Dermis microvascular lymphatic vessel endothelial cell (primary cell): Measurements from ENCODE around the gene MAP2K6. TPM values are rescaled to one million over a fixed set of nuclear protein-coding genes. Genes with fewer than 3 reads are reported as not detected.

Source experiments
- DNase-seq, 2 donors: peaks; one replicate each; pipeline versions ENCODE4 v3.0.0 to v3.0.0-alpha.2; 2010; ENCODE audit warnings: low read depth in 2 of 2
- total RNA-seq: library from RNA; depleted of rRNA; stranded (reverse); fragments of >200 nt; gene quantifications from 2 replicates; pipeline ENCODE4 v1.2.1, GENCODE V29; 2014

Gene MAP2K6
- total RNA-seq, 1 donor from 2014 or later, result 7.3 TPM

- DNase-seq, result no peak
These were observed 11.5 kb downstream of the MAP2K6 start for GRCh38 chr17:69425978-69426377.

- no peak for DNase-seq
These were observed 13.1 kb downstream of the MAP2K6 start for GRCh38 chr17:69427486-69428197.

GRCh38 chr17:69428252-69428980 is 13.9 kb downstream of the MAP2K6 start:
- no peak for DNase-seq

- peak; percentile 31 to 87 for DNase-seq
These were observed 16.0 kb downstream of the MAP2K6 start for GRCh38 chr17:69430488-69430887.

GRCh38 chr17:69431835-69432234 is 17.3 kb downstream of the MAP2K6 start:
- no peak for DNase-seq

- no peak for DNase-seq
These were observed 18.6 kb downstream of the MAP2K6 start for GRCh38 chr17:69433093-69433492.

GRCh38 chr17:69434164-69434579 is 19.7 kb downstream of the MAP2K6 start:
- peak; percentile 47 to 90 for DNase-seq

GRCh38 chr17:69435971-69436696 is 21.6 kb downstream of the MAP2K6 start:
- no peak for DNase-seq

- DNase-seq, result no peak
These were observed 23.0 kb downstream of the MAP2K6 start for GRCh38 chr17:69437475-69437874.

- no peak for DNase-seq
These were observed 24.3 kb downstream of the MAP2K6 start for GRCh38 chr17:69438776-69439175.

- DNase-seq, result no peak
These were observed 26.7 kb downstream of the MAP2K6 start for GRCh38 chr17:69441179-69441578.

- no peak for DNase-seq
These were observed 28.6 kb downstream of the MAP2K6 start for GRCh38 chr17:69443138-69443537.

GRCh38 chr17:69444023-69444422 is 29.5 kb downstream of the MAP2K6 start:
- DNase-seq, result no peak

- peak in 1 of 2 donors; percentile 69 for DNase-seq
These were observed 30.6 kb downstream of the MAP2K6 start for GRCh38 chr17:69445132-69445531.

GRCh38 chr17:69447726-69448125 is 33.2 kb downstream of the MAP2K6 start:
- no peak for DNase-seq

GRCh38 chr17:69448431-69449102 is 34.1 kb downstream of the MAP2K6 start:
- DNase-seq, result peak in 1 of 2 donors; percentile 32

- DNase-seq, result no peak
These were observed 35.6 kb downstream of the MAP2K6 start for GRCh38 chr17:69450131-69450530.

GRCh38 chr17:69450918-69451317 is 36.4 kb downstream of the MAP2K6 start:
- peak; percentile 28 to 92 for DNase-seq

- no peak for DNase-seq
These were observed 37.2 kb downstream of the MAP2K6 start for GRCh38 chr17:69451416-69452394.

- DNase-seq, result no peak
These were observed 38.3 kb downstream of the MAP2K6 start for GRCh38 chr17:69452664-69453260.
